Measurements from ENCODE around the gene KCNC2. TPM values are rescaled to one million over a fixed set of nuclear protein-coding genes. Genes with fewer than 3 reads are reported as not detected.

Gene KCNC2
- total RNA-seq, 4 donors from 2014 or later = not detected

- intact Hi-C loops (cut with DNase I) = no loop called here
- H3K27me3 ChIP-seq = no peaks in the 10 kb centered on the region
- H3K9me3 ChIP-seq = no peaks in the 10 kb centered on the region
- H3K27ac ChIP-seq = no peak overlapping the region
- no peaks in the 10 kb centered on the region for H3K36me3 ChIP-seq
- no peak overlapping the region for H3K4me3 ChIP-seq (replicated peaks in 1 of 3)
- whole genome bisulfite sequencing, 2 donors = 81% methylated on average over 2 of the region's 2 CpGs
- TF ChIP-seq POLR2A (IDR thresholded peaks at IDR 0.05) (no peak), CTCF (IDR thresholded peaks at IDR 0.05) (no peak)
- H3K4me1 ChIP-seq = no peaks in the 10 kb centered on the region
- no peak for DNase-seq
Measured at GRCh38 chr12:75155962-75156361, 53.7 kb downstream of the KCNC2 start.

GRCh38 chr12:75154388-75154787, 55.3 kb downstream of the KCNC2 start:
- Histone ChIP-seq H3K27ac (no peak overlapping the region), H3K36me3 (no peaks in the 10 kb centered on the region), H3K4me3 (replicated peaks in 1 of 3) (no peak overlapping the region), H3K4me1 (no peaks in the 10 kb centered on the region), H3K27me3 (no peaks in the 10 kb centered on the region), H3K9me3 (no peaks in the 10 kb centered on the region)
- intact Hi-C loops (cut with DNase I) = no loop called here
- DNase-seq = no peak
- TF ChIP-seq POLR2A (IDR thresholded peaks at IDR 0.05) (no peak), CTCF (IDR thresholded peaks at IDR 0.05) (no peak)
- WGBS, 2 donors = 71 to 73% methylated on average over 1 of the region's 1 CpG

GRCh38 chr12:75139196-75139595, 70.4 kb downstream of the KCNC2 start:
- no peaks in the 10 kb centered on the region for H3K27me3 ChIP-seq
- H3K4me1 ChIP-seq = no peaks in the 10 kb centered on the region
- DNase-seq = no peak
- no peak overlapping the region for H3K4me3 ChIP-seq (replicated peaks in 1 of 3)
- no peak overlapping the region for H3K27ac ChIP-seq
- no peak for TF ChIP-seq POLR2A (IDR thresholded peaks at IDR 0.05)
- no peak for TF ChIP-seq CTCF (IDR thresholded peaks at IDR 0.05)
- no peaks in the 10 kb centered on the region for H3K36me3 ChIP-seq
- no peaks in the 10 kb centered on the region for H3K9me3 ChIP-seq
- intact Hi-C loops (cut with DNase I) = no loop called here
- WGBS, 2 donors = 67 to 72% methylated on average over 5 of the region's 5 CpGs

- no peak for TF ChIP-seq POLR2A (IDR thresholded peaks at IDR 0.05)
- no peak for TF ChIP-seq CTCF (IDR thresholded peaks at IDR 0.05)
Measured at GRCh38 chr12:75137896-75138295, 71.7 kb downstream of the KCNC2 start.

GRCh38 chr12:75135026-75135425, 74.6 kb downstream of the KCNC2 start:
- intact Hi-C loops (cut with DNase I) = no loop called here
- Histone ChIP-seq H3K4me1 (no peaks in the 10 kb centered on the region), H3K9me3 (no peaks in the 10 kb centered on the region), H3K27ac (no peak overlapping the region), H3K36me3 (no peaks in the 10 kb centered on the region), H3K27me3 (no peaks in the 10 kb centered on the region), H3K4me3 (replicated peaks in 1 of 3) (no peak overlapping the region)
- 46 to 47% methylated on average over 1 of the region's 1 CpG for WGBS, 2 donors
- no peak for DNase-seq
- TF ChIP-seq CTCF (IDR thresholded peaks at IDR 0.05) = no peak
- no peak for TF ChIP-seq POLR2A (IDR thresholded peaks at IDR 0.05)

More at GRCh38 chr12:75137896-75138295, 71.7 kb downstream of the KCNC2 start:
- Histone ChIP-seq H3K9me3 (no peaks in the 10 kb centered on the region), H3K27ac (no peak overlapping the region), H3K4me3 (replicated peaks in 1 of 3) (no peak overlapping the region), H3K36me3 (no peaks in the 10 kb centered on the region), H3K27me3 (no peaks in the 10 kb centered on the region), H3K4me1 (no peaks in the 10 kb centered on the region)
- intact Hi-C loops (cut with DNase I) = no loop called here
- no peak for DNase-seq

Measured in thyroid gland (tissue), 4 donors.